GM19452 (cell line): ENCODE measurements around the gene CKAP2L.
"Not testable (repeated sequence)": the region's sequence is repeated elsewhere in the genome, so short reads cannot be mapped to it uniquely, and the experiment has no call there.

Source experiments
- ATAC-seq: cut with Tn5 transposase; IDR thresholded peaks from one replicate; pipeline ENCODE4 v1.9.1; 2021; ENCODE audit not compliant: unreplicated experiment

CKAP2L gene

GRCh38 chr2:112726487-112727190, 37.8 kb downstream of the CKAP2L start:
- ATAC-seq, result peak; percentile 71

GRCh38 chr2:112725545-112726457, 38.6 kb downstream of the CKAP2L start:
- ATAC-seq, result peak; percentile 55

DNA sequence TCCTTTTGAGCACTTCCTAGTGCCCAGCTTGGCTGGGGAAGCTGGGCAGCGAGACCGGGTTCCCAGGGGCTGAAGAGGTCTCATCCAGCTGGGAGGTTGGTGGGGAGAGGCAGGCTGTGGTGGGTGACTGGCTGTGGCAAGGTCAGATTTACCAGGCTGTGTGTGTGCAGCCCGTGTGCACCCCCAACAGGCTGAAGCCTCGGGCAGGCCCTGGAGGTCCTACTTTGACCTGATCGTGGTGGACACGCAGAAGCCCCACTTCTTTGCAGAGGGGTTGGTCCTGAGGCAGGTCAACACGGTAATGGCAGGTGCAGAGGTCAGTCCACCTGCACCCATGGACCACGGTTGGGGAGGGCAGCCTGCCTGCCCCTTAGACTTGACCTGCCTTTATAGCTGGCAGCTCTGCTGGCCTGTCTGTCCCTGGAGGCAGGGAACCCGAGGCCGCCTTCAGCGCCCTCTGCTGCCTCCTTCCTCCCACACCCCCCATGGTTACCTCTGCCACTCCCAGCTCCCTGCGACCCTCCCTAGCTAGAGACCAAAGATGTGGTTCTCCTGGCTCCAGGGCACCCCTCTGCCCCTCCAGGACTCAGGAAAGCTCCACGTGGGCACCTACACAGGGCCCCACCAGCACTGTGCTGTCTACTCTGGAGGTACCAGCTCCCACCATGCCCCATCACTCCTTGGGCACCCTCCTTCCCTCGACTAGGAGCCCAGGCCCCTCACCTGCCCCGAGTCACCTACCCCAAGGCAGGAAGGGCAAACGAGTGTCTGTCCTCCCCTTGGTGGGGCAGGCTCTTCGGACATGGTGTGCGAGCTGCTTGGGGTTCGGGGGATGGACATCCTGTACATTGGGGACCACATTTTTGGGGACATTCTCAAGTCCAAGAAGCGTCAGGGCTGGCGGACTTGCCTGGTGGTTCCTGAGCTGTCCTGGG, 39.6 kb downstream of the CKAP2L start:
- no peak for ATAC-seq

GRCh38 chr2:112723995-112724394, 40.4 kb downstream of the CKAP2L start:
- ATAC-seq, result no peak

DNA sequence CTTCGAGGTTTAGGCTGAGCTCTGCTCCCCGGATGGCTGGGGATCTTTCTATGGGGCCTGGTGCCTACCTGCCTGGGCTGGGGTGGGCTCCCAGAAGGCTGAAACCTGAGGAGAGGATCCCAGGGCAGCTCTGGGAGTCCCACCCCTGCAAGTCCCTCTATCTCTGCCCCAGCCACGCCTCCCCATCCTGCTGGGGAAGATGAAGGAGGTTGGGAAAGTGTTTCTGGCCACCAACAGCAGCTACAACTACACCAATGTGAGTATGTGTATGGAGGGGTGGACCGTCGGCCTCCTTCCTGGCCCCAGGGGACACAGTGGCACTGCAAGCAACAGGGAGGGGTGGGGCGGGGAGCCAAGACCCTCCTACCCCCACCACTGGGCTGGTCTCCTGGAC, 40.9 kb downstream of the CKAP2L start:
- ATAC-seq, result no peak

DNA sequence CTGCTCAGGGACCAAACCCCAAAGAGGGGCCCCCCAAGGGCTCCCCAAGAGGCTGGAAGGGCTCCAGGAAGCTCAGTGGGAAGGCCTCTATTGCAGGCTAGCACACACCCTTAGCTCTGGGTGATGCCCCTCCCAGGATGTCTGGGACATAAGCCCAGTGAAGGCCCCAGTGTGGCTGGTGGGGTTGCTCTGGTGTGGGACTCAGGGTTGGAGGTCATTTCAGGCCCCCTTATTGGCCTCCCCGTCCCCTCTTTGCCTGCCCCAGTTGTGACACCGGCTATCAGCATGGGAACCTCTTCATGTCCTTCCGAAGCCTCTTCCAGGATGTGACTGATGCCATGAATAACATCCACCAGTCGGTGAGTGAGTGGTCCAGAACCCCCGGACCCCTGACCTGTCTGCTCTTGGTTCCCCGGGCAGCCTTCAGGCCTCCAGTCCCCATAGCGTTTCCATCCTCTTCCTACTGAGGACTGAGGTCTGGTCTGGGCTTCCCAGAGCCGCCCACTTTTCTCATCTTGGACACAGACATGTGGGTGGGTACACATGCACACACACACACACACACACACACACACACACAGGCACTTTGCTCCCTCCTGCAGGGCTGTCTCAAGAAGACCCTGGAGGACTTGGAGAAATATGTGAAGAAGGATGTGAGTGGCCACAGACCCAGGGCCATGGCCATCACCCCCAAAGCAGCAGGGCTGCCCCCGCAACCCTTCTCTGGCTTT, 41.4 kb downstream of the CKAP2L start:
- ATAC-seq, result no peak

DNA sequence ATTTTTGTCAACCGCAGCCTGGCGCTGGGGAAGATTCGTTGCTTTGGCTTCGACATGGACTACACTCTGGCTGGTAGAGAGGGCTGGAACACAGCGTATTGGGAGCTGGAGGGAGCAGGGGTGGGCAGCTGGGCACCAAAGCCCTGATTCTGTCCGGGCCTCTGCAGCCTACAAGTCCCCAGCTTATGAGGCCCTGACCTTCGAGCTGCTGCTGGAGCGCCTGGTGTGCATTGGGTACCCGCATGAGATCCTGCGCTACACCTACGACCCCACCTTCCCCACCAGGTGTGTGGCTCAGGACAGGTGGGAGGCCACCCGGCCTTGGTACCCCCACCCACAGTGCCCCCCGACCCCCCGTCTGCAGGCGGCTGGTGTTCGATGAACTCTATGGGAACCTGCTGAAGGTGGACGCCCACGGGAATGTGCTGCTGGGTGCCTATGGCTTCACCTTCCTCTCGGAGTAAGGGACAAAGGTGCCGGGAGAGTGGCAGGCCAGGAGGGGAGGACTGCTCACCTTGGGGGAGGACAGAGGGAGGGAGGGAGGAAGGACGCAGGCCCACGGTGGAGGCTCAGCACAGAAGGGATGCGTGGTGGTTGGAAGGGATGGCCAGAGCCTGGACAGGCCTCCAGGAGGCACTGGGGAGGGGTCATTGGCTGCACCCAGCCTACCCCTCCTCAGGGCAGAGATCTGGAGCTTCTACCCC, 42.4 kb downstream of the CKAP2L start:
- ATAC-seq, result no peak

GRCh38 chr2:112720785-112721184, 43.6 kb downstream of the CKAP2L start, which contains the start of gene NT5DC4:
Gene NT5DC4, plus strand, starts transcription at chr2:112721020. Its CDS starts 60 bp downstream, at chr2:112721080.
- ATAC-seq, result no peak

GRCh38 chr2:112718863-112719370, 45.5 kb downstream of the CKAP2L start:
- no peak for ATAC-seq

DNA sequence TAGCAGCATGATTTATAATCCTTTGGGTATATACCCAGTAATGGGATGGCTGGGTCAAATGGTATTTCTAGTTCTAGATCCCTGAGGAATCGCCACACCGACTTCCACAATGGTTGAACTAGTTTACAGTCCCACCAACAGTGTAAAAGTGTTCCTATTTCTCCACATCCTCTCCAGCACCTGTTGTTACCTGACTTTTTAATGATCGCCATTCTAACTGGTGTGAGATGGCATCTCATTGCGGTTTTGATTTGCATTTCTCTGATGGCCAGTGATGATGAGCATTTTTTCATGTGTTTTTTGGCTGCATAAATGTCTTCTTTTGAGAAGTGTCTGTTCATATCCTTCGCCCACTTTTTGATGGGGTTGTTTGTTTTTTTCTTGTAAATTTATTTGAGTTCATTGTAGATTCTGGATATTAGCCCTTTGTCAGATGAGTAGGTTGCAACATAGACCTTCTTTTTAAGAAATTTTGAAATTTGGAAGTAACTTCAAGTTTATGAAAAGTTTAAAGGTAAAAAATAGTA, 47.5 kb downstream of the CKAP2L start:
- ATAC-seq, result not testable (repeated sequence)

- ATAC-seq, result not testable (repeated sequence)
These were observed 48.3 kb downstream of the CKAP2L start for GRCh38 chr2:112716094-112716493.

DNA sequence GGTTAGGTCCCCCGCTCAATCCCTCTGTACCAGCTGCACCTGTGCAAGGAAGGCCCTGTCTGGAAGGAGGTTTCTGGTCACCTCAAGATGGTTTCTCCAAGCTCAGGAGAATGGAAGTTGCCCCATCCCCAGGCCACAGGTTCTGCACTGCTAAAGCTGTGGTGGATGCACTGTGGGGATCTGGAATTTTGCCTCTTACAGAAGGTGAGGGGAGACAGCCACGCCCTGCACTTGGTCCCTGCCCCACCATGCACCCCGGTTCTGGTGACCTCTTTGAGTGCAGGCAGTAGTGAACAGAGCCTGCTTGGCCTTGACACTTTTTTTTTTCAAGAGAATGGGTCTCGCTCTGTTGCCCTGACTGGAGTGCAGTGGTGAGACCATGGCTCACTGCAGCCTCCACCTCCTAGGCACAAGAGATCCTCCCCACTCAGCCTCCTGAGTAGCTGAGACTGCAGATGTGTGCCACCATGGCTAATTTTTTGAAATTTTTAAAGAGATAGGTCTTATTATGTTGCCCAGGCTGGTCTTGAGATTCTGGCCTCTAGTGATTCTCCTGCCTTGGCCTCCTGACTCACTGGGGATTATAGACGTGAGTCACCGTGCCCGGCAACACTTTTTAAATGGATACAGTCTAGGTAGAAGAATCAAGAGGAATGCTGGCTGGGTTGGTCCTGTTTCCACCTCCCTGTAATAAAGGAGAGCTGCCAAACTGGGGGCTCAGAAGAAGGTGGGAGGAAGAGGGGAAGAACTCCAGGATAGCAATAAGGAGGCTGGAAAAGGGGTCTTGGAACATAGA, 49.4 kb downstream of the CKAP2L start:
- ATAC-seq, result no peak

DNA sequence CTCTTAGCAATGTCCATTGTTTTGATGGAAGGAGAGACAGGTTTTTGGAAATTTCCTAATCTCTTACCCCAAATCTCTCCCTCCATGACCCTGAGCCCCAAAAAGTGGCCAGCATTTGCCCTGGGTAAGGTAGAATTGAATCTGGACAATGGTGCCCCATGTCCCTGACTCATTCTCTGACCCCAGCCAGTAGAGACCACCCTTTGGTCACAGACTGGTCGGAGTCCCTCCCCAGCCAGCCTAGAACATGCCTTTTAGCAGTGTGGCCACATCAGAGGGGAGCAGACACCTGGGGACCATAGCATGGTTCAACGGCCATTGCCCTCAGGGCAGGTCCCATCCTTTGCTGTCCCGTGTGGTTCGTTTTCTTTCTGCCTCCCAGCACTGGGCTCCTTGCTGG, 50.1 kb downstream of the CKAP2L start:
- no peak for ATAC-seq

- ATAC-seq, result no peak
These were observed 50.5 kb downstream of the CKAP2L start for GRCh38 chr2:112713926-112714325.

- no peak for ATAC-seq
These were observed 50.9 kb downstream of the CKAP2L start for GRCh38 chr2:112713585-112713925.

GRCh38 chr2:112712903-112713584, 51.4 kb downstream of the CKAP2L start:
- ATAC-seq, result no peak

DNA sequence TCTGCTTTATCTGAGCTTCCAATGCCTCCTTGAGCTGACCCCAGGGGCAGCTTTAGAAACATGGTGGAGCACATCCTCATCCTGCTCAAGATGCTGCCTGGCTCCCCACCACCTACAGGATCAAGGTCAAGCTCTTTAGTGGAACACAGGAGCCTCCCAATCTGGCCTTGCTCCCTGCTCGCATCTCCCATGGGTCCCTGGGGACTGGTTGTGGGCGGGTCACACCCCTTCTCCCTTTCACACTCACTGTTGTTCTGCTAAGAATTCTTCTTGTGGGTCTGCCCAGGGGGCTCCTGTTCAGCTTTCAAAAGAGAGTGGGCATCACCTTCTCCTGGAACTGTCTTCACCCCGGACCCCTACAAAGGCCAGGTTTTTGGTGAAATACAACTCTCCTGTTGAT, 51.9 kb downstream of the CKAP2L start:
- ATAC-seq, result no peak
